ENCODE data around the gene ATP2C2. TPM values are rescaled to one million over a fixed set of nuclear protein-coding genes. Genes with fewer than 3 reads are reported as not detected.
A peak's percentile ranks its signal among the peaks of the same experiment; 100 is the strongest.

Gene ATP2C2
- total and polyA plus RNA-seq, 2 of the 8 experiments (the other 6 are each of a cell fraction or from before 2014, with no cell fraction given), result 1.2 to 2.8 TPM

DNA sequence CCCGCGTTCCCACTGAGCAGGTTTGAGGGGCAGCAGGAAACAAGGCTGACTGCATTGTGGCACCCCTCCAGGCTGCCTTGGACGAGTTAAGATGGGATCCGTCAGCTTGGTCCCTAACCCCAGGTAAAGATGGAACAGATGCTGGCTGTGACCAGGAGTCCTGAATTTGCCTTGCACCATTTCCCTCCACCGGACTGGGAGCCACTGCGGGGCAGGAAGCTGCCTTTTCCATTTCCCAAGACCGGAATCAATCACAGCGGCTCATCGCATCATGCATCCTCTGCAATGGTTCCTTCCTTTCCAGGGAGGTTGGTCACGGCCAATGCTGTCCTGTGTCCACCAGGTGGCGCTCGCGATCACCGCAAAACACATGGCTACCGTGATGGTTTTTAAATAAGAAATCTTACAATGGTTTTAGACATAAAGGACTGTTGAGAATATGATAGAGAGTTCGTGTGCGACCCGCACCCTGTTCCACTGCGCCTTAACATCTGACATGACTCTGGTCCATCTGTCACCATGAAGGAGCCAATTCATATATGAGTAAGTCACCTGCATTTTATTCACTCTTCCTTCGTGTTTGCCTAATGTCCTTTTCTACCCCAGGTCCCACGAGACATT, 143.0 kb downstream of the ATP2C2 start:
- Histone ChIP-seq H3K4me2 (ENCODE audit: insufficient read depth in 1 of 2, low read depth in 2 of 2, low read length in 2 of 2) (peak overlapping the region; percentile 4 to 59; a peak in 3 of 4 replicates), H2AFZ (ENCODE audit: low read length) (peak overlapping the region; percentile 98), H3K79me2 (ENCODE audit: control insufficient read depth in 1 of 2, insufficient read depth in 2 of 2, low read length in 2 of 2) (no peaks in the 10 kb centered on the region), H3K4me1 (replicated peaks in 1 of 4; ENCODE audit: control insufficient read depth in 3 of 4, insufficient read depth in 4 of 4, low read length in 3 of 4) (peaks cover 3 to 16% (median 11%) of the 10 kb centered on the region in 4 experiments; a peak in 6 of 7 replicates), H3K23ac (ENCODE audit: insufficient read length) (no peak overlapping the region), H4K20me1 (replicated peaks in 1 of 2; ENCODE audit: control insufficient read depth in 1 of 2, insufficient read depth in 2 of 2, low read length in 2 of 2) (no peaks in the 10 kb centered on the region), H2BK15ac (ENCODE audit: low read length) (no peak overlapping the region), H3K79me1 (ENCODE audit: low read depth, low read length) (no peaks in the 10 kb centered on the region), H2BK5ac (ENCODE audit: low read depth, low read length) (no peak overlapping the region), H4K5ac (ENCODE audit: insufficient read length, low read depth, low read length) (no peak overlapping the region), H3K27ac (ENCODE audit: low read depth, low read length) (no peak overlapping the region), H3K4ac (replicated peaks; ENCODE audit: insufficient read length, low read depth, low read length) (no peak overlapping the region), H3K9me3 (ENCODE audit: insufficient read depth in 2 of 2, low read depth in 1 of 2, low read length in 1 of 2) (no peaks in the 10 kb centered on the region), H3K23me2 (ENCODE audit: low read depth, low read length) (no peaks in the 10 kb centered on the region), H2AK5ac (ENCODE audit: low read depth, low read length) (no peak overlapping the region), H4K8ac (ENCODE audit: extremely low read depth, insufficient read depth, low read length) (peak overlapping the region; percentile 69; the same call in 1 of the 2 replicates), H2BK120ac (replicated peaks; ENCODE audit: low read depth, low read length) (no peak overlapping the region), H2BK12ac (ENCODE audit: low read depth, low read length) (peak overlapping the region; percentile 62; the same call in 1 of the 2 replicates), H3K27me3 (replicated peaks in 1 of 4; ENCODE audit: control insufficient read depth in 3 of 4, extremely low read depth in 1 of 4, insufficient read depth in 3 of 4, low read length in 3 of 4) (no peaks in the 10 kb centered on the region; a peak in 1 of 7 replicates), H3K4me3 (ENCODE audit: extremely low read depth in 1 of 4, insufficient read depth in 2 of 4, low read depth in 3 of 4, low read length in 4 of 4) (peak overlapping the region in 2 of 4 experiments; percentile 26 to 36; a peak in 2 of 8 replicates), H3K9ac (replicated peaks in 1 of 4; ENCODE audit: extremely low read depth in 1 of 4, low read depth in 3 of 4, low read length in 3 of 4) (no peak overlapping the region), H3K18ac (ENCODE audit: extremely low read depth, low read length) (peak overlapping the region; percentile 34; the same call in 1 of the 2 replicates), H4K91ac (replicated peaks; ENCODE audit: insufficient read length, low read length) (no peak overlapping the region), H3K36me3 (ENCODE audit: control insufficient read depth in 2 of 4, insufficient read depth in 4 of 4, low read length in 3 of 4) (no peaks in the 10 kb centered on the region), H3K56ac (replicated peaks; ENCODE audit: insufficient read length, low read depth, low read length) (no peak overlapping the region), H3K14ac (ENCODE audit: insufficient read length) (no peak overlapping the region), H2BK20ac (ENCODE audit: low read length) (0 out of 2 replicates have a peak overlapping the region, but pooled peaks have one; percentile 19)
- ChIA-PET CTCF (ENCODE audit: partially characterized antibody) (interaction anchor here (0.6 to 9.7 kb wide), 41 partner anchors 9 to 708 kb away, joined by 3 to 64 read pairs (median 4); partner anchors contain the start of gene KLHL36), POLR2A (ENCODE audit: partially characterized antibody) (no interaction called here)
- peak; percentile 64 to 89 for DNase-seq (ENCODE audit: low read depth in 1 of 2, low spot score in 2 of 2)
- FAIRE-seq, result peak; percentile 95
- 14% methylated on average over 19 of the region's 21 CpGs; no CpG with 5 or more reads in 1 of the 2 experiments for WGBS, 2 experiments (ENCODE audit: extremely low coverage in 1 of 2, insufficient coverage in 1 of 2, insufficient read length in 1 of 2, insufficient replicate concordance in 2 of 2, low coverage in 1 of 2, low lambda C conversion rate in 2 of 2, missing lambda C conversion rate in 1 of 2)
- TF ChIP-seq CREB1 (IDR thresholded peaks at IDR 0.05) (peak; percentile 34), CBX8 (IDR thresholded peaks at IDR 0.05; ENCODE audit: borderline replicate concordance, low read depth, low read length) (no peak), YY1 (IDR thresholded peaks at IDR 0.05; ENCODE audit: low read depth, low read length) (peak; percentile 72), SUZ12 (IDR thresholded peaks at IDR 0.05; ENCODE audit: low read length) (no peak), MAFK (IDR thresholded peaks at IDR 0.05; ENCODE audit: low read depth, low read length) (no peak), SP2 (IDR thresholded peaks at IDR 0.05; ENCODE audit: low read length) (no peak), KDM4A (IDR thresholded peaks at IDR 0.05; ENCODE audit: low read depth, low read length, severe bottlenecking) (peak; percentile 31)
- TF ChIP-seq, protein P1, sequence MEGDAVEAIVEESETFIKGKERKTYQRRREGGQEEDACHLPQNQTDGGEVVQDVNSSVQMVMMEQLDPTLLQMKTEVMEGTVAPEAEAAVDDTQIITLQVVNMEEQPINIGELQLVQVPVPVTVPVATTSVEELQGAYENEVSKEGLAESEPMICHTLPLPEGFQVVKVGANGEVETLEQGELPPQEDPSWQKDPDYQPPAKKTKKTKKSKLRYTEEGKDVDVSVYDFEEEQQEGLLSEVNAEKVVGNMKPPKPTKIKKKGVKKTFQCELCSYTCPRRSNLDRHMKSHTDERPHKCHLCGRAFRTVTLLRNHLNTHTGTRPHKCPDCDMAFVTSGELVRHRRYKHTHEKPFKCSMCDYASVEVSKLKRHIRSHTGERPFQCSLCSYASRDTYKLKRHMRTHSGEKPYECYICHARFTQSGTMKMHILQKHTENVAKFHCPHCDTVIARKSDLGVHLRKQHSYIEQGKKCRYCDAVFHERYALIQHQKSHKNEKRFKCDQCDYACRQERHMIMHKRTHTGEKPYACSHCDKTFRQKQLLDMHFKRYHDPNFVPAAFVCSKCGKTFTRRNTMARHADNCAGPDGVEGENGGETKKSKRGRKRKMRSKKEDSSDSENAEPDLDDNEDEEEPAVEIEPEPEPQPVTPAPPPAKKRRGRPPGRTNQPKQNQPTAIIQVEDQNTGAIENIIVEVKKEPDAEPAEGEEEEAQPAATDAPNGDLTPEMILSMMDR (IDR thresholded peaks at IDR 0.05; ENCODE audit: control extremely low read depth in 1 of 3, insufficient read depth in 1 of 3, low read depth in 1 of 3, low read length in 3 of 3), result peak; percentile 71 to 93 (median 87)

All from H1 (cell line).